CD14-positive monocyte (primary cell): ENCODE measurements around the gene LRRC4. TPM values are rescaled to one million over a fixed set of nuclear protein-coding genes. Genes with fewer than 3 reads are reported as not detected.
A peak's percentile ranks its signal among the peaks of the same experiment; 100 is the strongest.

Source experiments
- DNase-seq, 3 donors: peaks; one replicate each; pipeline ENCODE4 v3.0.0-alpha.2; 2011 to 2022
- H2AFZ ChIP-seq: 2 replicates; pipeline ENCODE4 v1.6.0; 2012; ENCODE audit warnings: mild to moderate bottlenecking, low read depth, low read length, inconsistent platforms; ENCODE audit not compliant: insufficient read depth, poor library complexity, severe bottlenecking
- H3K27ac ChIP-seq, 2 donors: 1 replicate in 1 of 2; 2 replicates in 1 of 2; pipeline ENCODE4 v1.5.1; 2012 to 2013; ENCODE audit warnings: low read length in 2 of 2, control low read depth in 1 of 2, inconsistent platforms in 1 of 2, low read depth in 1 of 2, mild to moderate bottlenecking in 1 of 2
- H3K27me3 ChIP-seq, 2 donors: one replicate each; pipeline versions ENCODE4 v1.6.0 to v1.6.1; 2011 to 2013; ENCODE audit warnings: low read length in 2 of 2; ENCODE audit not compliant: control insufficient read depth in 2 of 2, insufficient read depth in 2 of 2
- H3K36me3 ChIP-seq, 2 donors: replicated peaks in 1 of 2; 1 replicate in 1 of 2; 2 replicates in 1 of 2; pipeline versions ENCODE4 v1.5.1 to v1.6.1; 2012 to 2013; ENCODE audit warnings: low read length in 2 of 2, control low read depth in 1 of 2, inconsistent platforms in 1 of 2, mild to moderate bottlenecking in 1 of 2; ENCODE audit not compliant: insufficient read depth in 2 of 2, control insufficient read depth in 1 of 2
- H3K4me1 ChIP-seq, 2 donors: 1 replicate in 1 of 2; 2 replicates in 1 of 2; pipeline versions ENCODE4 v1.5.1 to v1.6.1; 2012 to 2013; ENCODE audit warnings: low read length in 2 of 2, control low read depth in 1 of 2, inconsistent platforms in 1 of 2, mild to moderate bottlenecking in 1 of 2, moderate library complexity in 1 of 2; ENCODE audit not compliant: insufficient read depth in 2 of 2, control insufficient read depth in 1 of 2
- H3K4me2 ChIP-seq: replicated peaks from 2 replicates; pipeline ENCODE3; 2012; ENCODE audit warnings: low read length, moderate library complexity, mild to moderate bottlenecking; ENCODE audit not compliant: poor library complexity, severe bottlenecking; ENCODE audit errors: extremely low read depth
- H3K4me3 ChIP-seq, 3 experiments: fragments of 200-600 bp in 1 of 3; sonication (generic) in 1 of 3; replicated peaks in 1 of 3; 1 replicate in 2 of 3; 2 replicates in 1 of 3; pipeline ENCODE4 v1.5.1; 2011 to 2013; ENCODE audit warnings: low read length in 3 of 3, mild to moderate bottlenecking in 3 of 3, control low read depth in 2 of 3, low read depth in 2 of 3, inconsistent platforms in 1 of 3, moderate library complexity in 1 of 3
- H3K79me2 ChIP-seq: 2 replicates; pipeline ENCODE4 v1.6.0; 2012; ENCODE audit warnings: mild to moderate bottlenecking, control low read depth, inconsistent platforms, low read length, moderate library complexity; ENCODE audit not compliant: insufficient read depth
- H3K9ac ChIP-seq: 2 replicates; pipeline ENCODE4 v1.6.0; 2017; ENCODE audit warnings: low read length, mild to moderate bottlenecking; ENCODE audit not compliant: insufficient read depth, poor library complexity, severe bottlenecking
- H3K9me3 ChIP-seq, 2 donors: replicated peaks in 1 of 2; 1 replicate in 1 of 2; 2 replicates in 1 of 2; pipeline versions ENCODE4 v1.5.1 to v1.6.1; 2012 to 2013; ENCODE audit warnings: low read length in 2 of 2, control low read depth in 1 of 2; ENCODE audit not compliant: control insufficient read depth in 1 of 2, insufficient read depth in 1 of 2
- H4K20me1 ChIP-seq: 2 replicates; pipeline ENCODE4 v1.6.0; 2012; ENCODE audit warnings: mild to moderate bottlenecking, low read length, control low read depth, moderate library complexity; ENCODE audit not compliant: insufficient read depth
- H3K27ac Mint-ChIP-seq, 7 donors: one replicate each; pipeline ENCODE4 v1.8.0; 2020; ENCODE audit warnings: mild to moderate bottlenecking in 7 of 7, mixed read lengths in 7 of 7, moderate library complexity in 6 of 7, inconsistent platforms in 2 of 7
- H3K27me3 Mint-ChIP-seq, 3 donors: one replicate each; pipeline ENCODE4 v1.8.0; 2021 to 2022; ENCODE audit warnings: low read depth in 3 of 3, mild to moderate bottlenecking in 3 of 3, mixed read lengths in 3 of 3, moderate library complexity in 3 of 3, inconsistent platforms in 1 of 3
- H3K36me3 Mint-ChIP-seq, 2 donors: one replicate each; pipeline ENCODE4 v1.8.0; 2020; ENCODE audit warnings: mixed read lengths in 2 of 2, inconsistent platforms in 1 of 2, mild to moderate bottlenecking in 1 of 2
- H3K4me1 Mint-ChIP-seq: one replicate; pipeline ENCODE4 v1.8.0; 2020; ENCODE audit warnings: mild to moderate bottlenecking, mixed read lengths
- H3K4me3 Mint-ChIP-seq, 2 donors: one replicate each; pipeline ENCODE4 v1.8.0; 2020; ENCODE audit warnings: mild to moderate bottlenecking in 2 of 2, mixed read lengths in 2 of 2, moderate library complexity in 1 of 2
- H3K9me3 Mint-ChIP-seq, 7 donors: one replicate each; pipeline ENCODE4 v1.8.0; 2020 to 2022; ENCODE audit warnings: mixed read lengths in 7 of 7, mild to moderate bottlenecking in 6 of 7, moderate library complexity in 6 of 7, inconsistent platforms in 2 of 7
- WGBS: methylation state at CpG from one replicate; pipeline ENCODE4 v1.1.5; 2013; ENCODE audit warnings: missing lambda C conversion rate; ENCODE audit not compliant: insufficient coverage; 5-methylcytosine and 5-hydroxymethylcytosine counted together
- intact Hi-C, 2 donors: fragments of 100-400 bp; cut with micrococcal nuclease; formaldehyde crosslinking; loops; one replicate each; pipeline versions ENCODE4 v1.15.0 to v1.15.1; 2023
- polyA plus RNA-seq, 3 donors: library from polyadenylated mRNA; depleted of rRNA in 1 of 3; unstranded in 2 of 3; stranded (reverse) in 1 of 3; fragments of 300-500 nt in 2 of 3; fragments of >200 nt in 1 of 3; fragmentation: Illumina TruSeq in 2 of 3; gene quantifications; 1 replicate in 2 of 3; 2 replicates in 1 of 3; pipeline ENCODE4 v1.2.3, GENCODE V29; 2012 to 2021
- TF ChIP-seq, protein P1 (sequence below): fragments of 200-600 bp; IDR thresholded peaks from one replicate; pipeline ENCODE4 v1.8.0; 2022; ENCODE audit warnings: antibody characterized with exemption, mild to moderate bottlenecking

LRRC4 gene
- polyA plus RNA-seq, 3 donors = 0.12 to 3.3 (median 0.91) TPM

DNA sequence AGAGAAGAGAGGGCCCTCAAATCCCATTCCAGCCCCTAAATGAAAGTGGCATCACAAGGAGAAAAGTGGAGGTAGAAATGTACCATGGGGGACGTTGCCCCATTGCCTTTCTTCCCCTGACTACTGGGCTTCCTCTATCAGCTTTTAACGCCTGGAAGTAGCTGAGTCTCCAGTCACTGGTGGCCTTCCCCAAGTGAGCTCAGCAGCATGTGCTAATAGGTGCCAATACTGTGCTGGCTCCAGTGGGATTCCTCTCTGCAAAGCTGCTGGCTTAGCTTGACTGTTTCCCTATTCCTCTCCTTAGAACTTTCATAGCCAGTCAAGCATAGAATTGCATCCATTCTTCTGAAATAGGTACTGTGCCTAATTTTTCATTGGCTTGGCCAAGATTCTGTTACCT, 32.6 kb downstream of the LRRC4 start:
- H3K36me3 ChIP-seq = peaks cover 22 to 56% of the 10 kb centered on the region in 2 donors
- intact Hi-C loops = no loop called here
- WGBS = 88% methylated on average over 1 of the region's 2 CpGs

DNA sequence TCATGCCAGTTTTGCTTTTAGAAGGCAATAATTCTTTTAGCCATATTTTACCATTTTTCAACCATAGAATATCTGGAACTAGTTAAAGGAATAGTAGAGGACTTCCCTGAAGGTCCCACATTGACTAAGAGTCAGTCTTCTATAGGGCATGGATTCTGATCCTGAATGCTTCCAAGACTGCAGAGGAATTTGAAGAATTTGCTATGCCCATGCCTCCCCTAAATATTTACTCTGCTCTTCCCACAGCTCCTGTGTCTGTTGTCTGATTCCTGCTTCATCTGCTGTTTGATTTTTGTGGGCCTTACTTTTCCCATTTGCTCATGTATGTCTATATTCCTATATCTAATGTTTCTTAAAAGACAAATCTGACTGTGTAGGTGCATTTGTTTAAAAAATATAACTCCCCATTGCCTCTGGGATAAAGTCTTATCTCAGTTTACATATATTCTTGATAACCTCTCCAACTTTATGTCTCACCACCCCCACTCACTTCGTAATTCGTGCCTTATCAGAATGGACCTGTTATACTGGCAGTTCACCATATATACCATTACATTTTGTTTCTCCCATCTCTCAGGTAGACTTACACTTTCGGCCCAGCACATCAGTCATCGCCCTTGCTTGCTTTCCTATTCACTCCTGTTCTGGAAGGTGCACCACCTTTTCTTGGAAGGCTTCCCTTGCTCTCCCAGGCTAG, 33.9 kb downstream of the LRRC4 start:
- Histone ChIP-seq H4K20me1 (peaks cover 8% of the 10 kb centered on the region), H3K36me3 (peaks cover 31 to 67% of the 10 kb centered on the region in 2 donors), H3K27me3 (no peaks in the 10 kb centered on the region), H3K4me3 (no peak overlapping the region), H3K4me2 (no peak overlapping the region), H3K79me2 (no peaks in the 10 kb centered on the region), H3K9me3 (no peaks in the 10 kb centered on the region), H3K9ac (no peak overlapping the region), H3K4me1 (peaks cover 18 to 26% of the 10 kb centered on the region in 2 donors), H2AFZ (no peak overlapping the region), H3K27ac (no peak overlapping the region)
- TF ChIP-seq, protein P1, sequence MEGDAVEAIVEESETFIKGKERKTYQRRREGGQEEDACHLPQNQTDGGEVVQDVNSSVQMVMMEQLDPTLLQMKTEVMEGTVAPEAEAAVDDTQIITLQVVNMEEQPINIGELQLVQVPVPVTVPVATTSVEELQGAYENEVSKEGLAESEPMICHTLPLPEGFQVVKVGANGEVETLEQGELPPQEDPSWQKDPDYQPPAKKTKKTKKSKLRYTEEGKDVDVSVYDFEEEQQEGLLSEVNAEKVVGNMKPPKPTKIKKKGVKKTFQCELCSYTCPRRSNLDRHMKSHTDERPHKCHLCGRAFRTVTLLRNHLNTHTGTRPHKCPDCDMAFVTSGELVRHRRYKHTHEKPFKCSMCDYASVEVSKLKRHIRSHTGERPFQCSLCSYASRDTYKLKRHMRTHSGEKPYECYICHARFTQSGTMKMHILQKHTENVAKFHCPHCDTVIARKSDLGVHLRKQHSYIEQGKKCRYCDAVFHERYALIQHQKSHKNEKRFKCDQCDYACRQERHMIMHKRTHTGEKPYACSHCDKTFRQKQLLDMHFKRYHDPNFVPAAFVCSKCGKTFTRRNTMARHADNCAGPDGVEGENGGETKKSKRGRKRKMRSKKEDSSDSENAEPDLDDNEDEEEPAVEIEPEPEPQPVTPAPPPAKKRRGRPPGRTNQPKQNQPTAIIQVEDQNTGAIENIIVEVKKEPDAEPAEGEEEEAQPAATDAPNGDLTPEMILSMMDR = no peak
- peaks cover 0 to 2% (median 0%) of the 10 kb centered on the region in 3 donors for H3K27me3 Mint-ChIP-seq
- intact Hi-C loops = no loop called here
- H3K4me3 Mint-ChIP-seq = no peak overlapping the region
- peaks cover 26% of the 10 kb centered on the region for H3K4me1 Mint-ChIP-seq
- H3K36me3 Mint-ChIP-seq = peaks cover 51 to 61% of the 10 kb centered on the region in 2 donors
- H3K27ac Mint-ChIP-seq = no peak overlapping the region
- DNase-seq = no peak
- no peaks in the 10 kb centered on the region for H3K9me3 Mint-ChIP-seq
- WGBS = 96% methylated on average over 4 of the region's 4 CpGs

More for the DNA sequence above, 32.6 kb downstream of the LRRC4 start:
- Histone ChIP-seq H4K20me1 (peaks cover 9% of the 10 kb centered on the region), H3K4me3 (no peak overlapping the region), H3K27me3 (no peaks in the 10 kb centered on the region), H3K27ac (no peak overlapping the region), H3K9ac (no peak overlapping the region), H3K4me1 (peaks cover 29 to 39% of the 10 kb centered on the region in 2 donors), H3K79me2 (no peaks in the 10 kb centered on the region), H3K9me3 (no peaks in the 10 kb centered on the region), H2AFZ (no peak overlapping the region), H3K4me2 (no peak overlapping the region)
- Mint-ChIP-seq H3K4me1 (peaks cover 37% of the 10 kb centered on the region), H3K9me3 (no peaks in the 10 kb centered on the region), H3K27ac (peak overlapping the region in 2 of 7 donors; percentile 59 to 62), H3K36me3 (peaks cover 39 to 48% of the 10 kb centered on the region in 2 donors), H3K27me3 (peaks cover 0 to 2% (median 0%) of the 10 kb centered on the region in 3 donors), H3K4me3 (no peak overlapping the region)
- TF ChIP-seq, protein P1 = no peak
- no peak for DNase-seq
